PFSK-1 (cell line): Measurements from ENCODE around the gene AGGF1.

Experiments
- FOXP2 ChIP-seq: optimal IDR thresholded peaks from 2 replicates; pipeline ENCODE3; 2011; ENCODE audit warnings: borderline replicate concordance, control low read depth, inconsistent platforms; ENCODE audit not compliant: insufficient read depth; ENCODE audit errors: extremely low read length, extremely low read depth
- POLR2AphosphoS5 ChIP-seq: IDR thresholded peaks from 2 replicates; pipeline ENCODE4 v1.6.1; 2012; ENCODE audit warnings: low read depth, mild to moderate bottlenecking, control low read depth, low read length, moderate library complexity
- REST ChIP-seq, 2 experiments: IDR thresholded peaks; 2 replicates each; pipeline versions ENCODE4 v1.6.1 to v1.8.0; 2011 to 2012; ENCODE audit warnings: low read depth in 2 of 2, low read length in 2 of 2, control low read depth in 1 of 2, inconsistent platforms in 1 of 2, mild to moderate bottlenecking in 1 of 2, moderate library complexity in 1 of 2; ENCODE audit not compliant: insufficient read depth in 1 of 2
- SIN3A ChIP-seq: IDR thresholded peaks from 2 replicates; pipeline ENCODE4 v1.6.1; 2012; ENCODE audit warnings: mild to moderate bottlenecking, low read length, moderate library complexity, borderline replicate concordance; ENCODE audit not compliant: insufficient read depth
- TAF1 ChIP-seq: IDR thresholded peaks from 2 replicates; pipeline ENCODE4 v1.6.1; 2012; ENCODE audit warnings: low read length, control low read depth, borderline replicate concordance; ENCODE audit not compliant: insufficient read depth

The AGGF1 gene

GRCh38 chr5:77077829-77078176, 47.6 kb downstream of the AGGF1 start:
- no peak for TF ChIP-seq FOXP2
- no peak for TF ChIP-seq TAF1
- TF ChIP-seq SIN3A, result no peak
- no peak for TF ChIP-seq REST (IDR thresholded peaks at IDR 0.05; ENCODE audit: insufficient read depth in 1 of 2, low read depth in 2 of 2, low read length in 2 of 2)
- TF ChIP-seq POLR2AphosphoS5, result no peak

- TF ChIP-seq FOXP2, result no peak
- TF ChIP-seq TAF1, result no peak
- TF ChIP-seq REST (IDR thresholded peaks at IDR 0.05; ENCODE audit: insufficient read depth in 1 of 2, low read depth in 2 of 2, low read length in 2 of 2), result no peak
- TF ChIP-seq POLR2AphosphoS5, result no peak
- TF ChIP-seq SIN3A, result no peak
These were observed 50.7 kb downstream of the AGGF1 start for GRCh38 chr5:77080905-77081304.

- TF ChIP-seq TAF1 (no peak), SIN3A (no peak), POLR2AphosphoS5 (no peak), REST (IDR thresholded peaks at IDR 0.05; ENCODE audit: insufficient read depth in 1 of 2, low read depth in 2 of 2, low read length in 2 of 2) (no peak), FOXP2 (no peak)
These were observed 52.1 kb downstream of the AGGF1 start for GRCh38 chr5:77082280-77082679.

GRCh38 chr5:77083088-77083487, 52.9 kb downstream of the AGGF1 start:
- TF ChIP-seq SIN3A (no peak), FOXP2 (no peak), REST (IDR thresholded peaks at IDR 0.05; ENCODE audit: insufficient read depth in 1 of 2, low read depth in 2 of 2, low read length in 2 of 2) (no peak), POLR2AphosphoS5 (no peak), TAF1 (no peak)

GRCh38 chr5:77086368-77086688, 56.1 kb downstream of the AGGF1 start:
- TF ChIP-seq TAF1 (no peak), SIN3A (no peak), POLR2AphosphoS5 (no peak), REST (IDR thresholded peaks at IDR 0.05; ENCODE audit: insufficient read depth in 1 of 2, low read depth in 2 of 2, low read length in 2 of 2) (no peak)
